NCI-H2029 treated with DMSO at 0.1 percent for 48 hours (cell line): ENCODE data around the gene PHF21B.
"Not testable (repeated sequence)": the region's sequence is repeated elsewhere in the genome, so short reads cannot be mapped to it uniquely, and the experiment has no call there.

Experiments
- DNase-seq: peaks from one replicate; lab custom pipeline; 2025; lab: John Stamatoyannopoulos, UW

Gene PHF21B

DNA sequence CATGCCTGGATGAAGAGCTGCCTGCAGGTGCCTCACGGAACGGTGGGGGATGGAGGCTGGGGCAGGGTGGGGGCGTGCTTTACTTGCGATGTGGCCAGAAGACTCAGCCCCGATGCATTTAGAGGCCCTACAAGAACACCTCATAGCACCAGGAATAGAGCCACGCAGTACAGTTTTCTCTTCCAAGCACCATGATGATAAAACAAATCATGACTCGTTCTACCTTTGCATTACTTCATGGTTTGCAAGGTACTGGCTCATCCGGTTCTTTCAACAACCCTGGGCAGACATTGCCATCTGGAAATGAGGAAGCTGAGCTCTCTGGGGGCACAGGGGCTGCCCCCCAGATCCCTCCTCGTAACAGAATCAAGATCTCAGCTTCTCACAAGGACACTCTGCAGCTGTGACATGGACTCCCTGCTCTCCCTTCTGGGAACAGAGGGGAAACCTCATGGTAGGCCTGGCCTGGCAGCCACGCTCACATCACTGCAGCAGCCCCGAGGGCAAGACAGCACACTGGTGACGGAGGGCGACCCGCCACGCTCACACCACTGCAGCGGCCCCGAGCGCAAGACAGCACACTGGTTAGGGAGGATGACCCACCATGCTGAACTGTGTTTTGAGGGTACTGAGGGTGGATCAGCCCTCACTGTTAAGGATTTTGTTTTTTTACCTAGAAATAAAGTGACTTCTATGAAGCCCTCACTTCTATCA, 46.9 kb downstream of the PHF21B start:
- no peak for DNase-seq

DNA sequence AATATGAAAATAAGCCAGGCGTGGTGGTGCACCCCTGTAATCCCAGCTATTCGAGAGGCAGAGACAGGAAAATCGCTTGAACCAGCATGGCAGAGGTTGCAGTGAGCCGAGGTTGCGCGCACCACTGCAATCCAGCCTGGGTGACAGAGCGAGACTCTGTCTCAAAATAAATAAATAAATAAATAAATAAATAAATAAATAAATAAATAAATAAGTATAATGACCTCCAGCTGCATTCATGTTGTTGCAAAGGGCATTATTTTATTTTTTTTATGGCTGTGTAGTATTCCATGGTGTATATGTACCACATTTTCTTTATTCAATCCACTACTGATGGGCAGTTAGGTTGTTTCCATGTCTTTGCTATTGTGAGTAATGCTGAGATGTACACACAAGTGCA, 48.1 kb downstream of the PHF21B start:
- not testable (repeated sequence) for DNase-seq

DNA sequence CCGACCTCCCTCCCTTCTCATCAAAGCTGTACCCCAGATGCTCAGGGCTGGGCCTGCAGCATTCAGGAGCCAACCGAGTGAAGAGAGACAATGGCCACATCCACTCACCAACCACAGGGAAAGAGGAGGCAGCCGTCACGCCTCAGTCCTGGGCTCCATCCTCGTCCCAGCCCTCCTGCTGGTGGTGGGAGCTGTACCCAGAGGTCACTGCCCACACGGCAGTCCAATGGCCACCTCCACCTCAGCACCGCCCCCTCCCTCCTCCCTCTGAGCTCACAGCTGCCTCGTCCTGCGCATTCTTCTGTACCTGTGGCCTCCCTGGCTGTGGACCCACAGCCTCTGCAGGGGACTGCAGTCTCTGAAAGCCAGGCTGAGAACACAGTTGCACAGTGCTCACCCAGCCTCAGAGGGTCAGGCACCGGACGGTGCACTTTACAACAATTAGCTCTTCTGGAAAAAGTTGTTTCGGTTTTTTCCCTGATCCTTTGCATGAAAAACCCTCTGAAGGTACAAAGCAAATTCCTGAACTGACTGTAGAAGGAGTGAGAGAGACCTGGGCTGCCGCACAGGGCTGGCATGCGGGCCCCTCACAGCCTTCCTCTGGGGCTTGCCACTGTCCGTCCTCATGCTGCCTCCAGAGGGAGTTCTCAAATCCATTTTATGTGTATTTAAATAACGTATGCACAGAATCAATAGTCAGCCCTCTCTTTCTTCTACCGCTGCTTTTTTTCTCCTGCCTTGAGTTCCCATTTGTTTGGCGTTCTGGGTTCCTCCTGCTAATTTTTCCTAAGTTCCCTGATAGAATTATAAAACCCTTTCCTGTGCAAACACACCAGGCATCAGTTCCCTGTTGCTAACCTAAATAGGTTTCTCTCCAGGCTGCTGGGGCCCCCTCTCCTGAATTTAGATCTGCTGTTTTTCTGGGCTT, 52.7 kb downstream of the PHF21B start:
- no peak for DNase-seq

DNA sequence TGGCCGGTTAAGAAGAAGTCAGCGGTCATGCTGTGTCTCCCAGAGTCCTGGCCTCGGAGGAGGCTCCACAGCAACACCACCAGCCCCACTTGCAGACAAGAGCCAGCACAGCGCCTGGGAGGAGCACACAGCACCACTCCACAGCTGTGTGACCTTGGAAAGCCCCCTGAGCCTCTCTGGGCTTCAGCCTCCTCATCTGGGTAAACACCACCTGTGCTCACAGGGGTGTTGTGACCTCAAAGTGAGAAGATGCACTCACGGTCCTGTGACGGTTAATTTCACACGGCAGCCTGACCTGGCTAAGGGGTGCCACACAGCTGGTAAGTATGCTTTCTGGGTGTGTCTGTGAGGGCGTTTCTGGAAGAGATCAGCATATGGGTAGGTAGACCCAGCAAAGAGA, 54.7 kb downstream of the PHF21B start:
- no peak for DNase-seq

DNA sequence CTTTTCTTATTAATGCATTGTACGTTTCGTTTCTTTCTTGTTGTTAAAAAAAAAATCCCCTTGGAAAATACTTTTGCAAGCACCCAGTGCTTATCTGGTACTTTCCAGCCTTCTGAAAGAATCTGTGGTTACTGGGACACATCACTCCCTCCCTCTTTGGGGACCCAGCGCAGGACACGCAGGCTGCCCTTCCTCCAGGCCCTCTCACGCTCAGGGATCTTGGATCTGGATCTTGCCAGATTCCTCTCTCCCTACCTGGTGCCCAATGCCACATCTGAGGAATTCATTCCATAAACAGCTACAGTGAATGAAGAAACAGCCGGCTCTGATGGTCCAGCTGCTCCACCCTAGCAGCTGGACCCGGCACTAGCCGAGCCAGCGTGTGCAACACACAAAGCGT, 55.7 kb downstream of the PHF21B start:
- no peak for DNase-seq

DNA sequence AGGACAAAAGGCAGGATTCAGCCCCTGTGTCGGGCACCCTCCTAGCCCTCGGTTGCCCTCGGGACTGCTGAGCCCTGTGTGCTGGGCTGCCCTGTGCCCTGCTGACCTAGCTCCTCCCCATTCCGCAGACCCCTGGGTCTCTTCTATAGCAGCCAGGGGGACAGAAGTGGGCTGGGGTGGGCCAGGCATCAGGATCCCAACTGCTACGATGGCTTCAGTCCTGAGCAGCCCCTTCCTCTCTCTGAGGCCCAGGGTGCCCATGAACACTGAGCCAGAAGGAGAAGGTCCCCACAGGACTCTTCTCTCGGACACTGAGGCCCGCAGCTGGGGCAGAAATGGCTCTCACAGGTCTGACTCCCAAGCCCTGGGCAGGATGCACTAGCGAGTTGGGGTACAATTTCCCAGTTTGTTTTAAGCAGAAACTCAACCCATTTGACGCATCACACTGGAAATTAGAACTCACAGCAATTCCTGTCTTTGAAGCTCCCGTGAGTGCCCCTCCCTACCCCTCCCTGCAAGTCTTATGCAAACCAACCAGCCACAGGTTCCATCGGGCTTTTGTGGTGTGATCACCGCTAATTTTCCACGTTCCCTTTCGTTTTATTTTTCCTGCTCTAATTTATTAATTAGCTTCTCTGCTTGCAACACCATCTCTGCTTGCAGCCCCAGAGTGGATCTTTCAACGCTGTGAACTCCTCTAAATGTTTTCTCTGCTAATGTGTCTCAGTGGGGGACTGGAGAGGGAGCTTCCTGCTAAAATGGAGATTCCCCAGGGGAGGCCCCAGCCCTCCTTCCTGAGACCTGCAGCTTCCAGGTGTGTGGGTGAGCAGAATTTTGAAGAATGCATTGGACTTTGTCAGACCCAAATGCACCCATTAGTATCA, 56.7 kb downstream of the PHF21B start:
- DNase-seq, result no peak

DNA sequence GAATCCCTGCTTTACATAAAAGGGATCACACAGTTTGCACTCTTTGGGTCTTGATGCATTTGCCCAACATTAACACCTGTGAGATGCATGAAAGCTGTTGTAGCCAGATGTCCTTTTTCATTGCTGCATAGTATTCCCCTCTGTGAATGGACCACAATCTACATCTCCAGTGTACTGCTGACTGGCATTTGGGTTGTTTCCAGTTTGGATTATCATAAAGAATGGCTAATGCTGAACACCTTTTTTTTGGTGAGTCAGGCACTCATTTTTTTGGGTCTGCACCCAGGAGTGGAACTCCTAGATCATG, 58.3 kb downstream of the PHF21B start:
- no peak for DNase-seq

DNA sequence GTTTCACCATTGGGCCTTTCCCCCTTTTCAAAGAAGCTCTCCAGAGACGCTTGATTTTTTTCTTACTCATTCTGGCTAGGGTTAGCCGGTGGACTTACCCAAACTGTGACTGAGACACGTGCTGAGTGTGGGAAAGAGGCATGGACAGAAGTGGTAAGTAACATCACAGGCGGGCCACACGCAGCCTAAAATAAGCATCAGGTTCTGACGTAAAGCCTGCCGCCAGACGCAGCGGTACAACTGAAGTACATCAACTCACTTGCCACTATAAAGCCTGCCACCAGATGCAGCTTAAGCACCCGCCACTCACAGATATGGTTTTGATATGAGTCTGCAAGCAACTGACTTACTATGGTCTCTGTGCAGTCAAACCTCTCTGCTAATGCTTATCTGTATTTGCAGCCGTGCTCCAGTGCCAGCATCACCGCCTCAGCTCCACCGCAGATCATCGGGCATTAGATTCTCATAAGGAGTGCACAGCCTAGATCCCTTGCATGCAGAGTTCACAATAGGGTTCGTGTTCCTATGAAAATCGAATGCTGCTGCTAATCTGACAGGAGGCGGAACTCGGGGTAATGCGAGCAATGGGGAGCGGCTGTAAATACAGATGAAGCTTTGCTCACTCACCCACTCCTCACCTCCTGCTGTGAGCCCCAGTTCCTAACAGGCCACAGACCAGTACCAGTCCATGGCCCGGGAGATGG, 58.8 kb downstream of the PHF21B start:
- DNase-seq, result no peak

DNA sequence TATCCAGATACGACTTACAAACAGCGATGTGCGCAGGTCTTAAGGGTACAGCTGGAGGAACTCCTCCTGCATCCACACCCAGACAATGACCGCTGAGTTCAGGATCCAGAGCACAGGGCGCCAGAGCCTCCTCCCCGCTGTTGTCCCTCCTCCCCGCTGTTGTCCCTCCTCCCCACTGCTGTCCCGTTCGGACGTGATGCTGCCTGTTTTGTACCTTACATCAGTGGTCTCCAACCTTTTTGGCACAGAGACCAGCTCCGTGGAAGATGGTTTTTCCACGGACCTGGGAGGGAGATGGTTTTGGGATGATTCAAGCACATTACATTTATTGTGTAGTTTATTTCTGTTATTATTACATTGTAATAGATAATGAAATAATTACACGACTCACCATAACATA, 62.0 kb downstream of the PHF21B start:
- DNase-seq, result no peak

DNA sequence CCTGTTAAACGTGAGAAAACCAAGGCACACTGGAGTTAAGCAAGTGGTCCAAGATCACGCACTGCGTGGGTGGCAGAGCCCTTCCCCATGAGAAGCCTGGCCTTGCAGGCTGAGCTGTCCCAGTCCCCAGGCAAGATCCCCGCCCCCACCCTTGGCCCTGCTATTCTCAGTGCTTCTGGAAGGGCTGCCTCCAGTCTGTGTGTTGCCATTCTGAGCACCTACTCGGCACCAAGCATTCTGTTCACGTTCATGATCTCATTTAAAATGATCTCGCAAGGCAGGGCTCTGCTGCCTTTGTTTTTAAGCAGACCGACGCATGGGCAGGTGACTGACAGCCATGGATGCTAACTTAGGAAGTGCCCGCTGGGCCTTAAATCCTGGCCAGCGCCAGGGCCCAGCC, 62.8 kb downstream of the PHF21B start:
- no peak for DNase-seq

DNA sequence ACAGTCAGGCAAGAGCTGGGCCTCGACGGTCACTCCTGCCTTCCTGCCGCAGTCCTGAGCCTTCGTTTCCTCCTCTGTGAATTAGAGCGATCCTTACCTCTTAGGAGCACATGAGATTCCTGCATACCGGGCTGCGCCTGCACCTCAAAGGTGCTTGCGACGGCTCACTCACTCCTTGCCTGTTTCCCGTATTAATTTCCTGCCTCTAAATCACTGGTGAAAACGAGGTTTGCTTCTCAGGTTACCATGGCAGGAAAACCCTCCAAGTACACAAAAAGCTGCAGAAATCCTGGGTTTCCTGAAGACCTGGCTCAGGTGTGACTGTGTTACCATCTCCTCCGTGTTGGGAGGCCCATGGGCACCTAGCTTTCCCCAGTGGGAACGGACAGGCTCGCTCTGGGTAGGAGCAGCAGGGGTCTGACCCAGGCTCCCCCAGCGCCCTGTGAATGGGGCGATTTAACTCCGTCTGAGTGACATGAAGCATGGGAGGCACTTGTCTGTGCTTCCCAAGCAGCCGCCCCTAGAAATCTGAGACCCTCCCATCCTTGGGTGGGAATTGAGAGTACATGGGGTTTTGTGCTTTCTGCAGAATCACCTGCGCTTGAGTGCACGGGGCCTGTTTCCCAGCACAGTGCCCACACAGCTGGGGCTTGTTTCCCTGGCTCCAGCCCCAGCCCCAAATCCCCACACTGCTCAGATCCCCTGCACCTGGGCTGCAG, 64.8 kb downstream of the PHF21B start:
- DNase-seq, result no peak

DNA sequence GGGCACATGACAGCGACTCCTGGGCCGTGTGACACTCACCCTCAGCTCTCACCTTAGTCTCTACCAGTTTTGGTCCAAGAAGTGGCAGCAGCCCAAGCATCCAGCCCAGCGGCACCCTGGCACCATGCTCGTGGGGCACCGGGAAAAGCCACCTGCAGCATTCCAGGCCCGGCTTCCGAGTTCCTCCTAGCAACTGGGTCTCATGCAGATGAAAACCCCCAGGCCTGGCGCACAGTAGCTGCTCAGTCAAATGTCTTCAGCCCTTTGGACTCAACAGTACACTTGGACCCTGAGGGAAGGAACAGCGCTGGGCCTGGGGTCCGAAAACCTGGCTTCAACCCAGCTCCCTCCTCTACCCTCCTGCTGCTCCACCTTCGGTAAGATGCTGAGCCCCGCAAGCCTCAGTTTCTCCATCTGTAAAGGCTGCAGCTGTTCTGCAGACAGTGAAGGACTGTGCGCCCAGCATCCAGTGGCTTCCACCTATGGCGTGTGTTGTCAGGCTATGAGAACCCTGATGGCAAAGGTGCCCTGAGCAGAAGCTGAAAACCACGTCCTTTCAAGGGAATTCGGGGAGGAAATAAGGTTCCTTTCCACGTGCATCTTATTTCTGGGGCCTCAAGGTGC, 66.0 kb downstream of the PHF21B start:
- DNase-seq, result no peak

DNA sequence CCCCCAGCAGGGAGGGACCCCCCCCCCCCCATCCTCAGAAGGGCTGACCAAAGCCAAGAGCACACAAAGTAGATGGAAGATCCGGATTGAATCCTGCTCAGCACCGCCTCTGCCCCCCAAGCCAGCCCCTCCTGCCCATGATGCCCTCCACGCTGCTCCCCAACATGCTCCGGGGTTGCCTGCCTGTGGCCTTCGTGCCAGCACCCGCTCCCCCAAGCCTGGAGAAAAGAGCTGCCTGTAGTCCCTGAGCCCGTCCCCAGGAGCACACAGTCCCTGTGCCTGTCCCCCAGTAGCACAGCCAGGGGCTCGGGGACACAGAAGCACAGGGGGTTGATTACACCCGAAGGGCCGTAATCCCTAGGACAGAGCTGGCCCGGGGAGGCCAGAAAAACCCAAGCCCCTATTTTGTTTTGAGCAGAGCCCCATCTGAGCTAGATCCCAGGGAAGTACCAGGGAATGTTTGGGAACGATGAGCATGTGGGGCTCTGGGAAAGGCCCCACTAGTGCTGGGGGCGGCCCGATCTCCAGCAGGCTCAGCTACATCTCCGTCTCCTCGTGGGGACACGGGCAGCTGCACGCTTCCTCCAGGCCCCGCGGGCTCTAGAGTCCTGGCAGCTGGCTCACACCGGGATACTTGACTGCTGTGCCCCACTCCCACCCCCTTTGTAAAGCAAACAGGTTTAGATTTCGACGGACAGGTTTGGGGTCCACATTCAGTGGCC, 66.7 kb downstream of the PHF21B start:
- no peak for DNase-seq

DNA sequence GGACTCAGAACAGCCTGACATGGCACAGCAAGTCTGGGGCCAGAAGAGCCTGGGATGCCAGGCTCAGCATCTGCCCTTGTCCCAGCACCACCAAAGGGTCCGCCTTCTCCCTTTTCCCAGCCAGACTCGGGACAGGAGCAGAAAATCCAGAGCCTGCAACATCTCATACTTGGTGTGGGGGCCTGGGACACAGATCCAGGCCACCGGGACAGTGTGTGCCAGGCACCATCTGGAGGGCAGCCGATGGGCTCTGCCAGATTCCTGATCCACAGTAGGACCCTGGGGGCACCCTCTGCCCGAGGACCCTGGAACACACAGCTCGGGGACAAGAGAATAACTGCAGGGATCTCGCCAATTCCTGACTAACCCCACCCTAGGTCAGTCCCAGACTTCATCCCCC, 67.7 kb downstream of the PHF21B start:
- no peak for DNase-seq

DNA sequence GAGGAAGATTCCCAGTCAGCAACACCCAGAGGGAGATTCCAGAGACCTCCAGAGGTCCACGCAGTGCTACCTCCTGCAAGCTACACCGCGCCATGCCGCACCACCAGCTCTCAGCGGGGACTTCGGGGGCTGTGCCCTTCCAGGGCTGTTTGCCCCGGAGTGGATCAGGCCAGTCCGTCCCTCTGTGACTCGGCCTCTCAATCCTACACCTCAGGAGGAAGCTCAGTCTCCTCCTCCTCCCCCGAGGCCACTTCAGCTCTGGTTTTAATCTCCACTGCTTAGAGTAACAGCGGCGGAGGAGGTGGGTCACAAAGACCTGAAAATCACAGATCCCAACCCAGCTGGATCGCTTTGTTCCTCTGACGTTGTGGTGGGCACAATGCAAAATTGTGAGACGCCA, 68.6 kb downstream of the PHF21B start:
- no peak for DNase-seq

DNA sequence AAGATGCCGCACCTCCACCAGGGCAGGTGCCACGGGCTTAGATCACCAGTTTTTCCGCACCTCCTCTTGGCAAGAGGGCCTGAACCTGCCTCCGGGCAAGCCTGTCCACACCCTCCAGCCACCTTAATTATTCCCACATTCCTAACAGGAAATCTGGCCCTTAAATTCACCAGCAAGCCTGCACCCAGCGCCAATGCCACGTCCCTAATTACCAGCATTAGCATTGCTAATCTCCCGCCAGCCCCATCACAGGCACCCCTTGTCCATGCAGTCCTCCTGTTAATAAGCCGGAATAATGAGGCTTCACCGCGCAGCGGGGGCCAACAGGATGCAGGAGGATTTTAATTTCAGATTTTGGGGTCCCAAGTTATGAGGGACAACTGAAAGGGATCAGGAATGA, 69.7 kb downstream of the PHF21B start:
- no peak for DNase-seq

DNA sequence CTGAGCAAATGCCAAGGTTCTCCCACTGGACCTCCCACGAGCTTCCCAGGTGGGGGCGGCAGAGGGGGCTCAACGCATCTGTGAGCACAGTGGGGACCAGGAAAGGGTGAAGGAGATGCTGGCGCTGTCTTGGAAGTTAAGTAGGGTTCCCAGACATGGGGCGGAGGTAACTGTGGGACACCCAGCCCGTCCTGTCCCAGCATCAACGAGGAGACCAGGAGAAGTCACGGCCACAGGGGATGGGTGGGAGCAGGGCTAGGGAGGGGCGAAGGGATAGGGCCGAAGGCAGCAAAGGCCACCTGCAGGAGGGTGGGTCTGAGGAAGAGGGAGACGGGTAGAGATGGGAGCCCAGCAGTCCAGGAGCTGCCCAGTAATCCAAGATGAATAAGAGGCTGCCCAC, 70.4 kb downstream of the PHF21B start:
- DNase-seq, result no peak

DNA sequence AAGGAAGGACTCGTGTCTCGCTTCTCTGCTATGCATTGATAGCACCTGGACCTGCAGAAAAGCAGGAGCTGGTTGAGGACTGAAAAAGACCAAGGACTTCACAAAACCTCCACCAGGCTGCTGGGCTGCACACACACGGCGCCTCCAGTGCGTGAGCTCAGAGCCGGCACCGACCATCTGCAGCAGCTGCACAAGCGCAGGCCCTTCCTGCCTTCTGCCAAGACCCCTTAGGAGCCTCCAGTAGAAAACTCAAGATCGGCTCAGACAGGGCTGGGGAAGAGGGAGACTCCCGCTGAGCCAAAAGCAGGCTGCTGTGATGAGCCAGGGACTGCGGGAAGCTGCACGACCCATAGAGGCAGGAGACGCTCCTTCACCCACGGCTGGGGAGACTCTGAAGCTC, 70.9 kb downstream of the PHF21B start:
- no peak for DNase-seq

DNA sequence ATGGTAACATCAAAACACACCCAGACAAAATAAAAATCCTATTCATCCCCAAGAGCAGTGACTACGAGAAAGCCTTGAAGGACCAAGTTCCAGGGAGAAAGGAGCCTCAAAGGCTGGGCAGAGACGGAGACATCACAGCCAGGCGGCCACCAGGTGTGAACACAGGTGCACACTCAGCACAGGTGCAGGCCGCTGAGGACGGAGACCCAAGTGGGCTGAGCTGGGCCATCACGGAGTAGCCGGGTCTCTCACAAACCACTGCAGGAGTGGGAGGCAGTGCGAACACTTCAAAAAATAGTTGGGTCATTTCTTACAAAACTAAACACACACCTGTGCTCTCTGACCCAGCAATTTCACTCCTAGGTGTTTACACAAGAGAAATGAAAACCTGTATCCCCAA, 72.6 kb downstream of the PHF21B start:
- DNase-seq, result no peak

DNA sequence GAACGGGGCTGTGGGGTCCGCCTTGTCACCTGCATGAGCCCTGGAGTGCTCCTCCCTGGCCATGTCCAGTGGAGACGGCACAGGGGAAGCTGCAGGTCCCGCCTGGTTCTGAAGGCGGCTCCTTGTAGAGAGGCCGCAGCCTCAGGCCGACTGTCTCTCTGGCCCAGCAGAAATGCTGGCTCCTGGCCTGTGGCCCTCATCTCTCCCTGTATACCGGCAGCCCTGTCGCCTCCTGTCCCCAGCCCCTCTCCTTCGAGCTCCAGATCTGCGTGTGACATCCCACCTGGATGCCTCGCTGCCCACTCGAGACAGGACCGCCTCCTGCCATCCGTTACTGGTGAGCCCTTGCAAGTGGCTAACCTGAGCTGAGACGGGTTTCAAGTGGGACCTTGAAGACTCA, 73.6 kb downstream of the PHF21B start:
- no peak for DNase-seq
